ENCODE measurements around the gene LMX1B.

LMX1B gene

GRCh38 chr9:126663661-126664072 lies 49.9 kb downstream of the LMX1B start:
- no peak for DNase-seq

- no peak for DNase-seq
Observed at GRCh38 chr9:126664900-126665643, 51.3 kb downstream of the LMX1B start.

- no peak for DNase-seq
Observed at GRCh38 chr9:126665644-126666035, 51.9 kb downstream of the LMX1B start.

- DNase-seq = no peak
Observed at GRCh38 chr9:126666155-126666803, 52.6 kb downstream of the LMX1B start.

DNA sequence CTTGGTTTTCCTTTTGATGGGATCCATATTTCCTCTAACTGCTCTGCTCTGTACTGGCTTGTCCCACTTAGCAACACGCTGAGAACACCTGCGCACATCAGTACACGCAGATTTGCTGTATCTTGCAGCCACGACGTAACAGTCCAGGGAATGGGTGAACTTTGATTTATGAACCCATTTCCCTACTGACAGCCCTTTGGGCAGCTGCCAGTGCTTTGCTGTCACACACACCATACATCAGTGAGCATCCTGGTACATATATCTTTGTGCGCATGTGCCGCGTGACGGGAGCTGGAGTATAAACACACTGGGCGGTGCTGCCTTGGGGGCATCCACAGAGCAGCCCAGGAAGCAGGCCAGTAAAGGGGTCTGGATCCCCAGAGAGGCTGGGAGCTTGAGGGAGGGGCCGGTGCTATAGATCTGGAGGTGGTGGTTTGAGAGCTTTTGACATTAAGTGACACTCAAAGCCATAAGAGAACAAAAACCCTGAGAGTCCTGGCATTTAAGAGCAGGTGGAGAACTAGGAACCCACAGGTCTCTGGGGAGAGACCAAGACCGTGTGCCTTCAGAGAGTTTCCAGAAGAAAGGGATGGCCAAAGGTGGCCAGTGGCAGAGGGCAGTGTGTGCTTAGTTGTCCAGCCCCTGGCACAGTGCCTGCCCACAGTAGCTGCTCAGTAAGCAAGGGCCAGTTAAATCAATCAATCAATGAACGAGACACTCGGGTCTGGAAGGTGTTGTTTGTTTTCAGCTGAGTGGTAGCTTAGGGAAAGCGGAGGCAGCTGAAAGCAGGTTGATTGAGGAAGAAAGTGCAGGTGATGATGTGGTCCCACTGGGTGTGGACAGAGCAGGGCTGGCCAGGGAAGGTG lies 53.7 kb downstream of the LMX1B start:
- DNase-seq = no peak

DNA sequence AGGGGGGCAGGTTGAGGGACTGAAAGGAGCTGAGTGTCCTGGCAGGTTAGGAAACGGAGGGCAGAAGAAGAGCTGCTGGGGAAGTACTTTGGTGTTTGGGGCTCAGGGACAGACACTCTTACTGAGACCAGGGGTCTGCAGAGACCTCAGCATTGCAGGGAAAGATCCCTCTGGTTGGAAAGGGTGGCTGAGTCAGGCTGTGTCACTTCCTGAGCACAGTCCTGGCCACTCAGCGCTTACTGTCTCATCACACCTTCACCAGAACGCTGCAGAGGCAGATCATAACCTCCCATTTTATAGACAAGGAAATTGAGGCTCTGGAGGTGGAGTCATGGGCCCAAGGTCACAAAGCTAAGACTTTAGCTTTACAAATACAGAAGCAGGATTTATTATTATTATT lies 54.3 kb downstream of the LMX1B start:
- no peak for DNase-seq

DNA sequence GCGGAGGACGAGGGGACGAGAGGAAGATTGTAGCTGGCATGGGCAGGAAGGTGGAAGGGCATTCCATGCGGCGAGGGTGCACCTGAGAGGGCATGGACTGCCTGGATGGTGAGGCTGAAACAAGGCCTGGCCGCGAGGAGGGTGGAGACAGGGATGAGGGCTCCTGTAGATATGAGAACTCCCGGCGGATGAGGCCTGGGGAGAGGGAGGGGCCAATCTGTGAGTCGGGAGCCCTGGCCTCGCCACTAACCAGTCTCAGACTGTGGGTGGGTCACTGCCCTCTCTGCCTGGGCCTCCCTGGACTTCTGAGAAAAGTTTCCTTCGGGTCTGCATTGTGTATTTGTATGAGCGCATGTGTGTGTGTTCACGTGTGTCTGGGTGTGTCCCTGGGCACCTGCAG lies 55.4 kb downstream of the LMX1B start:
- no peak for DNase-seq

DNA sequence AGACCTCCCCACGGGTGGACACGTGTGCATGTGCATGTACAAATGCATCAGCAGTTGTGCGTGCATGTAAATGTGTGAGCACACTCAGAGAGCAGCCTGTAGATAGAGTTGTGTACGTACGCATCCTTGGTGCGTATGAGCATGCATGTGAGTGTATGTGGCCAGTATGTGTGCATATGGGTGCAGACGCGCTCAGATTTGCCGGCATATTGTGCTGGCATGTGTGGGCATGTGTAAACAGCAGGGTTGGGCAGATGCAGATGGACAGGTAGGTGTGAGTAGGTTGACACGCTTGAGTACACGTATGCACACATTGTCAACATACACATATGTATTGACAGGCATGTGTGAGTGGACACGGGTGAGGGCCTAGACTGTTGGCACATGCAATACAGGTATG lies 56.5 kb downstream of the LMX1B start:
- no peak for DNase-seq

- DNase-seq = no peak
Observed at GRCh38 chr9:126671381-126671831, 57.7 kb downstream of the LMX1B start.

DNA sequence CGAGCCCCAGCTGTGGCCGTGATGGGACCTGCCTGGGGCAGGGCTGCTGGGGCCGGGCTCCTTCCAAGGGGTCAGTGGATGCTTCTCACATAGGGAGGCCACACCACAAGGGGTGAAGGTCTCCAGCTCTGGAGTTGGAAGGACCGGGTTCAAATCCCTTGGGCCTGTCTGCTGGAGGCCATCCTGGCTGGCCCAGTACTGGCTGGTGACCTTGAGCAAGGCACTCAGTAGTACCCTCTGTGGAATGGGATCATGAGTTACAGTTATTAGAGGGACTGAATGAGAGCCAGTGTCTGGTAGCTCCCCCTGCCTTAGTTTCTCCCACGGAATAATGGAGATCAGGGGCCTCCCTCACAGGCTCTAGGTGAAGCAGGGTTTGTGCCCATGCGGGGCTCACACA lies 58.3 kb downstream of the LMX1B start:
- no peak for DNase-seq

- DNase-seq = no peak
Observed at GRCh38 chr9:126672634-126673284, 59.0 kb downstream of the LMX1B start.

DNA sequence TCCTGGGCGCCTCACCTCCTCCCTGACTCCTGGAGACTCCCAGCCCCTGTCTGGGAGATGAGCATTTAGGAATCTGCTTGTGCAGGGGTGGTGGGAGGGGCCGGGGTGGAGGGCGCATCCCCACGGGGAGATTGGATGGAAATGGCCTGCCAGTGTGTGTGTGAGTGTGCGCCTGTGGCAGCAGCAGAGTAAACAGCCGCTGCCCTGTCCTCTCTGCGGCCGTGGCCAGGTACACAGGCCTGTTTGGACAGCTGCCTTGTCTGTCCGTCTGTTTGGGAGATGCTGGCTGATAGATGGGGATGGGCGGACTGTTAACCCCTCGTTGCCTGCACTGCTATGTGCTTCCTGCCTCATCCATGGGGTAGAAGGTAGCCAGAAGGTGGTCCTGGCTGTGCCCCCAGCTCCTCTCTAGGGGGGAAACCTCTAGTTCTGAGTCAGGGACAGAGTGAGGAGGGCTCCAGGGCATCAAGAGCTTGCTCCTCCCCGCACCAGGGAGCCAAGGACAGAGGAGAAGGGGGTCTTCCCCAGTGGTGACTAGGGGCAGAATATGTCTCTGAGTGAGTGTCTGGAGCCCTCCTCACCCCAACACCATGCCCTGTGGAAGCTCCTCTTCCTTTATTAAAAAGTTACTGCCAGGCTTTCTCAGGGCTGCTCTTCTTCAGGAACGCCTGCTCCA lies 60.1 kb downstream of the LMX1B start:
- DNase-seq = no peak

- no peak for DNase-seq
Observed at GRCh38 chr9:126674365-126675146, 60.8 kb downstream of the LMX1B start.

- no peak for DNase-seq
Observed at GRCh38 chr9:126675147-126675467, 61.4 kb downstream of the LMX1B start.

GRCh38 chr9:126676102-126676684 lies 62.5 kb downstream of the LMX1B start:
- no peak for DNase-seq

- no peak for DNase-seq
Observed at GRCh38 chr9:126676685-126677143, 63.0 kb downstream of the LMX1B start.

GRCh38 chr9:126677188-126678084 lies 63.7 kb downstream of the LMX1B start:
- no peak for DNase-seq

DNA sequence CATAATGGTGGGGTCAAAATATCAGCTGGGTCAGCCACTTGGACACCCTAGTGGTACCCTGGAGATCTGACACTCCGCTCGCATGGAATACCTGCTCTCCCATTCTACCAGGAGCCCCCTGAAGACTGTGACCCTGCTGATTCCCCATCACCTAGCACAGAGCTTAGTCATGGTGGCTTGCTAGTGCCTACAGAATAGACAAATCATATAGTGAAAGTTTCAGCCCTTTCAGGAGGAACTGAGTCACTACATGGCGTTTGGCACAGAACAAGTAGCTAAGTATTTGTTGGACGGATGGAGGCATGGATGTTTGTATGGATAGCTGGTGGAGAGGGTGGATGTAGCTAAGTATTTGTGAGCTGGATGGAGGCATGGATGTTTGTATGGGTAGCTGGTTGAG lies 65.3 kb downstream of the LMX1B start:
- no peak for DNase-seq

- DNase-seq = no peak
Observed at GRCh38 chr9:126681336-126681735, 67.6 kb downstream of the LMX1B start.

GRCh38 chr9:126682113-126682810 lies 68.5 kb downstream of the LMX1B start:
- no peak for DNase-seq
